Loucy (cell line): ENCODE measurements around the gene NAALADL2.

Experiments used
- CTCF ChIP-seq: fragments of 200-600 bp; sonication (generic); conservative IDR thresholded peaks from 2 replicates; pipeline ENCODE4 v1.5.1; 2014; ENCODE audit warnings: mild to moderate bottlenecking, antibody characterized with exemption, low read length
- EZH2phosphoT487 ChIP-seq: fragments of 200-600 bp; IDR thresholded peaks from 2 replicates; pipeline ENCODE4 v1.6.1; 2018; ENCODE audit warnings: antibody characterized with exemption, mild to moderate bottlenecking, moderate library complexity, borderline replicate concordance

GRCh38 chr3:175297216-175297615 is 438.1 kb downstream of the NAALADL2 start:
- TF ChIP-seq CTCF (no peak), EZH2phosphoT487 (no peak)
